A673 (cell line): ENCODE data around the gene ARHGAP22. TPM values are rescaled to one million over a fixed set of nuclear protein-coding genes. Genes with fewer than 3 reads are reported as not detected.

ENCODE experiments used
- BruUV-seq: library from RNA; stranded (reverse); fragments of 400-500 nt; replicated peaks from 2 replicates; lab custom pipeline; 2021; lab: Mats Ljungman, UMichigan
- CTCF ChIA-PET: fragments of 300-600 bp; sonication (Branson Sonifier 250); formaldehyde crosslinking; loops from one replicate; lab custom pipeline; 2022; ENCODE audit warnings: antibody characterized with exemption; lab: Charles Lee
- POLR2A ChIA-PET: fragments of 300-600 bp; sonication (Branson Sonifier 250); formaldehyde crosslinking; loops from one replicate; lab custom pipeline; 2022; ENCODE audit warnings: antibody characterized with exemption; ENCODE audit not compliant: low non-redundant PET; lab: Charles Lee
- DNase-seq: peaks from one replicate; pipeline ENCODE4 v3.0.0-alpha.2; 2015; ENCODE audit warnings: low spot score
- H3K27ac ChIP-seq: fragments of 200-600 bp; sonication (generic); 2 replicates; pipeline ENCODE4 v1.5.1; 2016; ENCODE audit warnings: mixed run types, low read depth, mild to moderate bottlenecking, mixed read lengths, antibody characterized with exemption, low read length; ENCODE audit not compliant: poor library complexity, severe bottlenecking
- H3K27me3 ChIP-seq: fragments of 200-600 bp; sonication (generic); replicated peaks from 2 replicates; pipeline ENCODE4 v1.6.1; 2017; ENCODE audit warnings: mixed run types, low read depth, mild to moderate bottlenecking, mixed read lengths, antibody characterized with exemption, low read length; ENCODE audit not compliant: insufficient read depth, poor library complexity
- H3K36me3 ChIP-seq: fragments of 200-600 bp; sonication (generic); 2 replicates; pipeline ENCODE4 v1.6.1; 2016; ENCODE audit warnings: mixed run types, mild to moderate bottlenecking, mixed read lengths, antibody characterized with exemption, low read length; ENCODE audit not compliant: insufficient read depth, poor library complexity, severe bottlenecking
- H3K4me1 ChIP-seq: fragments of 200-600 bp; sonication (generic); 2 replicates; pipeline ENCODE4 v1.6.1; 2017; ENCODE audit warnings: mixed run types, mild to moderate bottlenecking, mixed read lengths, antibody characterized with exemption, low read length; ENCODE audit not compliant: insufficient read depth, poor library complexity, severe bottlenecking
- H3K4me3 ChIP-seq: fragments of 200-600 bp; sonication (generic); 2 replicates; pipeline ENCODE4 v1.5.1; 2016; ENCODE audit warnings: low read depth, mixed run types, mild to moderate bottlenecking, mixed read lengths, low read length; ENCODE audit not compliant: poor library complexity, severe bottlenecking
- H3K9me3 ChIP-seq: fragments of 200-600 bp; sonication (generic); 2 replicates; pipeline ENCODE4 v1.6.1; 2016; ENCODE audit warnings: mixed run types, low read depth, mild to moderate bottlenecking, mixed read lengths, antibody characterized with exemption, low read length; ENCODE audit not compliant: poor library complexity, severe bottlenecking
- CTCF ChIP-seq: fragments of 300-800, 200-600 bp; sonication (generic); conservative IDR thresholded peaks from 2 replicates; pipeline ENCODE4 v1.5.1; 2017; ENCODE audit warnings: low read depth, mild to moderate bottlenecking, antibody characterized with exemption, low read length, moderate library complexity, mixed read lengths
- EZH2 ChIP-seq: fragments of 200-600 bp; sonication (generic); IDR thresholded peaks from 2 replicates; pipeline ENCODE4 v1.6.1; 2017; ENCODE audit warnings: borderline replicate concordance, low read depth, mild to moderate bottlenecking, mixed read lengths, antibody characterized with exemption, low read length; ENCODE audit not compliant: poor library complexity, severe bottlenecking
- intact Hi-C: fragments of 100-400 bp; cut with micrococcal nuclease; formaldehyde crosslinking; loops from one replicate; pipeline ENCODE4 v1.10.0; 2022; ENCODE audit not compliant: unreplicated experiment
- total RNA-seq: library from RNA; stranded (reverse); gene quantifications from 2 replicates; pipeline ENCODE4 v1.2.3, GENCODE V29; 2021

The ARHGAP22 gene
- total RNA-seq, 1 experiment from 2014 or later = 0.47 TPM

- Histone ChIP-seq H3K27ac (no peak overlapping the region), H3K4me1 (no peaks in the 10 kb centered on the region), H3K9me3 (no peaks in the 10 kb centered on the region), H3K4me3 (no peak overlapping the region), H3K27me3 (peaks cover 63% of the 10 kb centered on the region), H3K36me3 (no peaks in the 10 kb centered on the region)
- intact Hi-C loops = no loop called here
- DNase-seq = no peak
- TF ChIP-seq CTCF (no peak), EZH2 (no peak)
- CTCF ChIA-PET = no interaction called here
- no TSS peak for BruUV-seq
- POLR2A ChIA-PET = no interaction called here
Observed at GRCh38 chr10:48602401-48603135, 2.3 kb downstream of the ARHGAP22 start.

GRCh38 chr10:48601789-48602188 is 3.1 kb downstream of the ARHGAP22 start:
- Histone ChIP-seq H3K4me3 (no peak overlapping the region), H3K27me3 (peaks cover 59% of the 10 kb centered on the region), H3K36me3 (no peaks in the 10 kb centered on the region), H3K9me3 (no peaks in the 10 kb centered on the region), H3K4me1 (no peaks in the 10 kb centered on the region), H3K27ac (no peak overlapping the region)
- POLR2A ChIA-PET = no interaction called here
- CTCF ChIA-PET = interaction anchor here (0.6 kb wide), 1 partner anchor 55 kb away, joined by 3 read pairs; no protein-coding TSS in a partner anchor
- DNase-seq = no peak
- intact Hi-C loops = no loop called here
- BruUV-seq = no TSS peak
- TF ChIP-seq EZH2 = no peak
- TF ChIP-seq CTCF = no peak

- POLR2A ChIA-PET = no interaction called here
- intact Hi-C loops = no loop called here
- Histone ChIP-seq H3K36me3 (no peaks in the 10 kb centered on the region), H3K4me1 (no peaks in the 10 kb centered on the region), H3K27me3 (peaks cover 52% of the 10 kb centered on the region), H3K9me3 (no peaks in the 10 kb centered on the region), H3K27ac (no peak overlapping the region), H3K4me3 (no peak overlapping the region)
- no TSS peak for BruUV-seq
- CTCF ChIA-PET = no interaction called here
- DNase-seq = no peak
- TF ChIP-seq CTCF = no peak
- TF ChIP-seq EZH2 = no peak
Observed at GRCh38 chr10:48600645-48601505, 4.0 kb downstream of the ARHGAP22 start.
